ENCODE results near the gene LTBP1.

LTBP1 gene

GRCh38 chr2:33084433-33084832, 137.7 kb downstream of the LTBP1 start:
- no peak for DNase-seq

GRCh38 chr2:33085646-33086045, 138.9 kb downstream of the LTBP1 start:
- DNase-seq = no peak

GRCh38 chr2:33086400-33087015, 139.8 kb downstream of the LTBP1 start:
- no peak for DNase-seq

- no peak for DNase-seq
These were observed 143.9 kb downstream of the LTBP1 start for GRCh38 chr2:33090553-33091134.

GRCh38 chr2:33091541-33092123, 144.9 kb downstream of the LTBP1 start:
- no peak for DNase-seq

GRCh38 chr2:33093283-33093993, 146.7 kb downstream of the LTBP1 start:
- no peak for DNase-seq

- no peak for DNase-seq
These were observed 147.6 kb downstream of the LTBP1 start for GRCh38 chr2:33094303-33094702.

GRCh38 chr2:33099989-33100388, 153.2 kb downstream of the LTBP1 start:
- no peak for DNase-seq

- DNase-seq = no peak
These were observed 154.2 kb downstream of the LTBP1 start for GRCh38 chr2:33100921-33101320.

- no peak for DNase-seq
These were observed 157.4 kb downstream of the LTBP1 start for GRCh38 chr2:33104052-33104623.

GRCh38 chr2:33104726-33105125, 158.0 kb downstream of the LTBP1 start:
- DNase-seq = no peak

GRCh38 chr2:33106115-33106514, 159.4 kb downstream of the LTBP1 start:
- no peak for DNase-seq

GRCh38 chr2:33107690-33108482, 161.1 kb downstream of the LTBP1 start:
- DNase-seq = no peak

- no peak for DNase-seq
These were observed 162.0 kb downstream of the LTBP1 start for GRCh38 chr2:33108483-33109443.

- no peak for DNase-seq
These were observed 163.7 kb downstream of the LTBP1 start for GRCh38 chr2:33110461-33110860.

GRCh38 chr2:33111002-33111446, 164.3 kb downstream of the LTBP1 start:
- DNase-seq = no peak

- no peak for DNase-seq
These were observed 168.4 kb downstream of the LTBP1 start for GRCh38 chr2:33115196-33115595.

- no peak for DNase-seq
These were observed 169.0 kb downstream of the LTBP1 start for GRCh38 chr2:33115728-33116127.

- DNase-seq = no peak
These were observed 170.0 kb downstream of the LTBP1 start for GRCh38 chr2:33116799-33117198.

GRCh38 chr2:33118651-33119050, 171.9 kb downstream of the LTBP1 start:
- DNase-seq = no peak

GRCh38 chr2:33121416-33121815, 174.7 kb downstream of the LTBP1 start:
- DNase-seq = no peak

All from CD4-positive, alpha-beta T cell treated with Interleukin-17A for 4 hours (primary cell).